ENCODE measurements around the gene MTHFD1L.

GRCh38 chr6:151082079-151082478 lies 216.6 kb downstream of the MTHFD1L start:
- no peak for TF ChIP-seq CTCF (IDR thresholded peaks at IDR 0.05)
- TF ChIP-seq POLR2A (IDR thresholded peaks at IDR 0.05) = no peak
- no peak for TF ChIP-seq POLR2AphosphoS5 (IDR thresholded peaks at IDR 0.05)
